H1 (cell line): ENCODE measurements around the gene NFIX. TPM values are rescaled to one million over a fixed set of nuclear protein-coding genes. Genes with fewer than 3 reads are reported as not detected.
"Not testable (repeated sequence)": the region's sequence is repeated elsewhere in the genome, so short reads cannot be mapped to it uniquely, and the experiment has no call there.

Experiments
- CTCF ChIA-PET: fragments of 300-600 bp; sonication (Branson Sonifier 250); formaldehyde crosslinking; loops from one replicate; lab custom pipeline; 2021; ENCODE audit not compliant: partially characterized antibody; lab: Charles Lee
- POLR2A ChIA-PET: fragments of 300-600 bp; sonication (Branson Sonifier 250); formaldehyde crosslinking; loops from one replicate; lab custom pipeline; 2021; ENCODE audit warnings: inconsistent platforms; ENCODE audit not compliant: partially characterized antibody; lab: Charles Lee
- DNase-seq, 2 experiments: peaks; one replicate each; pipeline versions ENCODE4 v3.0.0 to v3.0.0-alpha.2; 2010 to 2022; ENCODE audit warnings: low spot score in 2 of 2, low read depth in 1 of 2, mixed read lengths in 1 of 2
- FAIRE-seq: peaks from 2 replicates; lab custom pipeline; 2011; peaks lifted over from hg19 to GRCh38; lab: Jason Lieb, UNC
- H2AFZ ChIP-seq: 2 replicates; pipeline ENCODE4 v1.8.1; 2012; ENCODE audit warnings: low read length, inconsistent platforms
- H2AK5ac ChIP-seq: 2 replicates; pipeline ENCODE4 v1.6.1; 2013; ENCODE audit warnings: low read depth, low read length
- H2BK120ac ChIP-seq: replicated peaks from 2 replicates; pipeline ENCODE3; 2013; ENCODE audit warnings: low read depth, low read length, inconsistent platforms
- H2BK12ac ChIP-seq: 2 replicates; pipeline ENCODE4 v1.6.1; 2013; ENCODE audit warnings: low read depth, low read length
- H2BK15ac ChIP-seq: 2 replicates; pipeline ENCODE4 v1.6.1; 2013; ENCODE audit warnings: low read length
- H2BK20ac ChIP-seq: 2 replicates; pipeline ENCODE4 v1.6.1; 2013; ENCODE audit warnings: low read length
- H2BK5ac ChIP-seq: 2 replicates; pipeline ENCODE4 v1.6.1; 2013; ENCODE audit warnings: low read depth, low read length
- H3K14ac ChIP-seq: 2 replicates; pipeline ENCODE4 v1.6.1; 2013; ENCODE audit warnings: inconsistent platforms; ENCODE audit not compliant: insufficient read length
- H3K18ac ChIP-seq: 2 replicates; pipeline ENCODE4 v1.6.1; 2013; ENCODE audit warnings: low read length; ENCODE audit errors: extremely low read depth
- H3K23ac ChIP-seq: 2 replicates; pipeline ENCODE4 v1.6.1; 2013; ENCODE audit warnings: inconsistent platforms; ENCODE audit not compliant: insufficient read length
- H3K23me2 ChIP-seq: 2 replicates; pipeline ENCODE4 v1.6.1; 2013; ENCODE audit warnings: low read depth, low read length
- H3K27ac ChIP-seq: 2 replicates; pipeline ENCODE4 v1.6.1; 2011; ENCODE audit warnings: low read depth, low read length, inconsistent platforms
- H3K27me3 ChIP-seq, 4 experiments: replicated peaks in 1 of 4; 1 replicate in 1 of 4; 2 replicates in 3 of 4; pipeline versions ENCODE4 v1.6.1 to v1.8.1; 2011 to 2013; ENCODE audit warnings: low read length in 3 of 4, mild to moderate bottlenecking in 3 of 4, inconsistent platforms in 2 of 4, mixed read lengths in 2 of 4, moderate library complexity in 1 of 4; ENCODE audit not compliant: control insufficient read depth in 3 of 4, insufficient read depth in 3 of 4; ENCODE audit errors: extremely low read depth in 1 of 4
- H3K36me3 ChIP-seq, 4 experiments: 2 replicates each; pipeline versions ENCODE4 v1.6.1 to v1.8.1; 2011 to 2013; ENCODE audit warnings: mild to moderate bottlenecking in 4 of 4, low read length in 3 of 4, moderate library complexity in 2 of 4, control low read depth in 1 of 4, inconsistent platforms in 1 of 4; ENCODE audit not compliant: insufficient read depth in 4 of 4, control insufficient read depth in 2 of 4
- H3K4ac ChIP-seq: replicated peaks from 2 replicates; pipeline ENCODE3; 2013; ENCODE audit warnings: low read length, low read depth, mixed read lengths, inconsistent platforms; ENCODE audit not compliant: insufficient read length
- H3K4me1 ChIP-seq, 4 experiments: replicated peaks in 1 of 4; 1 replicate in 1 of 4; 2 replicates in 3 of 4; pipeline versions ENCODE4 v1.6.1 to v1.8.1; 2011 to 2013; ENCODE audit warnings: low read length in 3 of 4, inconsistent platforms in 2 of 4, mixed read lengths in 1 of 4; ENCODE audit not compliant: insufficient read depth in 4 of 4, control insufficient read depth in 3 of 4
- H3K4me2 ChIP-seq, 2 experiments: 2 replicates each; pipeline versions ENCODE4 v1.6.1 to v1.8.1; 2011 to 2013; ENCODE audit warnings: low read depth in 2 of 2, low read length in 2 of 2, control low read depth in 1 of 2, inconsistent platforms in 1 of 2, mild to moderate bottlenecking in 1 of 2; ENCODE audit not compliant: insufficient read depth in 1 of 2
- H3K4me3 ChIP-seq, 4 experiments: fragments of 200-600, 300-600 bp in 1 of 4; sonication (generic), shearing (Covaris generic), sonication (Bioruptor Twin) in 1 of 4; 2 replicates each; pipeline versions ENCODE4 v1.5.1 to v1.8.1; 2011 to 2016; ENCODE audit warnings: low read length in 4 of 4, low read depth in 3 of 4, control low read depth in 2 of 4, inconsistent platforms in 2 of 4, mild to moderate bottlenecking in 2 of 4, mixed read lengths in 1 of 4, moderate library complexity in 1 of 4; ENCODE audit not compliant: insufficient read depth in 2 of 4; ENCODE audit errors: extremely low read depth in 1 of 4
- H3K56ac ChIP-seq: replicated peaks from 2 replicates; pipeline ENCODE3; 2013; ENCODE audit warnings: low read depth, mild to moderate bottlenecking, mixed read lengths, low read length, inconsistent platforms; ENCODE audit not compliant: insufficient read length
- H3K79me1 ChIP-seq: 2 replicates; pipeline ENCODE4 v1.6.1; 2013; ENCODE audit warnings: low read depth, low read length, control low read depth
- H3K79me2 ChIP-seq, 2 experiments: 2 replicates each; pipeline versions ENCODE4 v1.6.1 to v1.8.1; 2012 to 2013; ENCODE audit warnings: low read length in 2 of 2, mild to moderate bottlenecking in 2 of 2, inconsistent platforms in 1 of 2; ENCODE audit not compliant: insufficient read depth in 2 of 2, control insufficient read depth in 1 of 2
- H3K9ac ChIP-seq, 4 experiments: replicated peaks in 1 of 4; 1 replicate in 1 of 4; 2 replicates in 3 of 4; pipeline versions ENCODE4 v1.6.1 to v1.8.1; 2011 to 2013; ENCODE audit warnings: low read depth in 3 of 4, low read length in 3 of 4, control low read depth in 2 of 4, mild to moderate bottlenecking in 2 of 4, moderate library complexity in 2 of 4, inconsistent platforms in 1 of 4; ENCODE audit errors: extremely low read depth in 1 of 4
- H3K9me3 ChIP-seq, 2 experiments: 2 replicates each; pipeline versions ENCODE4 v1.6.1 to v1.8.1; 2012 to 2013; ENCODE audit warnings: mild to moderate bottlenecking in 2 of 2, moderate library complexity in 2 of 2, control low read depth in 1 of 2, inconsistent platforms in 1 of 2, low read depth in 1 of 2, low read length in 1 of 2, mixed read lengths in 1 of 2; ENCODE audit not compliant: insufficient read depth in 2 of 2
- H4K20me1 ChIP-seq, 2 experiments: replicated peaks in 1 of 2; 2 replicates each; pipeline versions ENCODE3 to v1.8.1; 2011 to 2013; ENCODE audit warnings: inconsistent platforms in 2 of 2, low read length in 2 of 2, mild to moderate bottlenecking in 1 of 2; ENCODE audit not compliant: insufficient read depth in 2 of 2, control insufficient read depth in 1 of 2
- H4K5ac ChIP-seq: 2 replicates; pipeline ENCODE4 v1.6.1; 2013; ENCODE audit warnings: low read length, low read depth, mixed read lengths, inconsistent platforms; ENCODE audit not compliant: insufficient read length
- H4K8ac ChIP-seq: 2 replicates; pipeline ENCODE4 v1.8.0; 2013; ENCODE audit warnings: mild to moderate bottlenecking, moderate library complexity, low read length, inconsistent platforms; ENCODE audit not compliant: insufficient read depth; ENCODE audit errors: extremely low read depth
- H4K91ac ChIP-seq: replicated peaks from 2 replicates; pipeline ENCODE3; 2013; ENCODE audit warnings: low read length, mixed read lengths, inconsistent platforms; ENCODE audit not compliant: insufficient read length
- WGBS, 2 experiments: shearing (Covaris generic) in 1 of 2; methylation state at CpG; one replicate each; pipeline versions ENCODE4 v1.1.6 to v1.1.7; 2013 to 2015; ENCODE audit warnings: low lambda C conversion rate in 2 of 2, mixed read lengths in 2 of 2, inconsistent platforms in 1 of 2, low coverage in 1 of 2, missing lambda C conversion rate in 1 of 2; ENCODE audit not compliant: insufficient replicate concordance in 2 of 2, insufficient coverage in 1 of 2, insufficient read length in 1 of 2; ENCODE audit errors: extremely low coverage in 1 of 2, missing lambda C conversion rate in 1 of 2; 5-methylcytosine and 5-hydroxymethylcytosine counted together
- polyA plus RNA-seq, 7 experiments: library from polyadenylated mRNA; depleted of rRNA in 3 of 7; stranded (reverse) in 5 of 7; unstranded in 2 of 7; fragments of >200 nt in 5 of 7; fragments of 200-250 nt in 2 of 7; gene quantifications; 1 replicate in 5 of 7; 2 replicates in 1 of 7; 4 replicates in 1 of 7; pipeline versions ENCODE4 v1.2.1 to v1.2.3, GENCODE V29; 2011 to 2013; ENCODE audit warnings: missing spikeins in 2 of 7, mixed read lengths in 2 of 7
- total RNA-seq: library from RNA; stranded (reverse); fragmentation: NEBNext Ultra II Directional; extraction: Animal tissue kit (Norgen Biotek cat#: 25700); gene quantifications from 2 replicates; pipeline ENCODE4 v1.2.1, GENCODE V29; 2021

The NFIX gene
- total and polyA plus RNA-seq, 2 of the 8 experiments (the other 6 are each of a cell fraction or from before 2014, with no cell fraction given), result 0.03 to 0.20 TPM

- H3K18ac ChIP-seq, H2AFZ ChIP-seq, DNase-seq, H3K23ac ChIP-seq, H3K4me1 ChIP-seq, H3K79me2 ChIP-seq, H4K20me1 ChIP-seq, H3K4me2 ChIP-seq, H3K9me3 ChIP-seq, H2AK5ac ChIP-seq, H3K27ac ChIP-seq, H3K9ac ChIP-seq, H3K27me3 ChIP-seq, H3K14ac ChIP-seq, H4K8ac ChIP-seq, FAIRE-seq, H3K23me2 ChIP-seq, H3K4ac ChIP-seq, H3K4me3 ChIP-seq, H3K36me3 ChIP-seq, H2BK12ac ChIP-seq, H3K56ac ChIP-seq, H4K5ac ChIP-seq, H4K91ac ChIP-seq, H3K79me1 ChIP-seq, H2BK5ac ChIP-seq, H2BK15ac ChIP-seq, H2BK120ac ChIP-seq, H2BK20ac ChIP-seq: not testable (repeated sequence)
- POLR2A ChIA-PET, result interaction anchor here (1.1 to 2.4 kb wide), 5 partner anchors 10 to 142 kb away, joined by 4 to 5 read pairs (median 5); partner anchors contain the start of genes NACC1 and SYCE2
- WGBS, 2 experiments, result 83% methylated on average over 6 of the region's 7 CpGs; no CpG with 5 or more reads in 1 of the 2 experiments
- CTCF ChIA-PET, result interaction anchor here (0.8 to 16.3 kb wide), 24 partner anchors 9 to 602 kb away, joined by 3 to 431 read pairs (median 6); partner anchors contain the start of genes DAND5, LYL1 and RAD23A
These were observed 19.2 kb upstream of the NFIX start for GRCh38 chr19:12976109-12976508.
